OCI-M2 (cell line): ENCODE data around the gene SERPINB1.
"Not testable (repeated sequence)": the region's sequence is repeated elsewhere in the genome, so short reads cannot be mapped to it uniquely, and the experiment has no call there.

ENCODE experiments used
- DNase-seq: peaks from one replicate; lab custom pipeline; 2025; ENCODE audit not compliant: unreplicated experiment; lab: John Stamatoyannopoulos, UW

SERPINB1 gene

DNA sequence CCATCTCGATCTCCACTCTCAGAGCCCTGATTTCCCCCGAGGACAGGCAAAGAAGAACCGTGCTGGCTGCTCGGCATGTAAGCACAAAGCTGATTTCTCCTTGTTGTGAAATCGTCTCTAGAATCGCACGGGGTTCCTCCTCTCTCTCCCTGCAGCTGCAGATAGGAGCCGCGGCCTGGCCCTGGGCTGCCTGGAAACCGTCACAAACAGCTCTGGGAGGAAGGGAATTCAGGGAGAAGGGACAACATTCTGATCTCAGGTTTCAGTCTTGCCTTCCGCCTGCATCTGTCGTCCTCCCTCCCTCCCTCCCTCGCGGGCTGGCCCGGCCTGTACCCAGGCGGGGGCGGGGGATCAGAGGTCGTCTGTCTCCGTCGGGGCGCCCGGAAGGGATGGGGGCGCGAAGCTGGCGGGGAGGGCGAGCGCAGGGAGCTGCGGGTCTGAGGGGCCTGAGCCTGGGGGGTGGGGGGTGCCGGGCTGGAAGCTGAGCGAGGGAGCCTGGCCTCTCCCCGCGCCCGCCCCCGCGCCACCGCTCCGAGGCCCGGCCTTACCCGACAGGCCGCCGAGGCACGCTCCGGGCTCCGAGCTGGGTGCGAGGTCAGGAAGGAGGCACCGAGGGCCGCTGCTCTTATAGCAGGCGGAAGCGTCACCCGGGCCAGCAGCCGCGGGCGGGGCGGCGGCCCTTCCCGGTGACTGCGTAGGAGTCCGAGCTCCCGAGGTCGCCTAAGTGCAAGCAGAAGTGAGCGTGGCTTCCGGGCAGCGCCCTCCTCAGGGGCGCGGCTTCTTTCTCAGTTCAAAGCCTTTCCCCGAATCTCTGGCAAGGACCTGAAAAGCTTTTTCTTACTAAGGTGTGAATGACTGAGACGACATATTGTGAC is at the start of gene SERPINB1:
Gene SERPINB1, minus strand, starts transcription at position 600 of the 875 bp plus-strand sequence. CDS start 1,277 bp downstream, outside the sequence.
- DNase-seq = peak; percentile 50

GRCh38 chr6:2890976-2891767 is 49.5 kb upstream of the SERPINB1 start:
- DNase-seq = no peak

GRCh38 chr6:2885967-2886735 is 44.5 kb upstream of the SERPINB1 start:
- DNase-seq = no peak

DNA sequence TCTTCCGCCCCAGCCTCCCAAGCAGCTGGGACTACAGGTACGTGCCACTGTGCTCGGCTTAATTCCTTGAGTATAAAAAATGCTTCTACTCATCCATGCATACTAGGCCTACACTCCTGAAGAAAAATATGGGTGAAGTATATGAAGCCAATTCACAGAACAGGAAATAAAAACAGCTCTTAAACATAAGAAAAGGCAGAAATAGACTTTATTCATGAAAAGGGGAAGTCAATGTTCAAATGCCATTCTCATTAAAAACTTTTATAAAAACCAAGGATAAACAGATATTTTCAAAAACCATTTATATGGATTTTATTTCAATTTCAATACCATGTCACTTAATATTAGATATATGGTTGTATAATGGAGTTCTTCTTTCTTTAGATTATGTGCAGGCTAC is 43.1 kb upstream of the SERPINB1 start:
- DNase-seq = no peak

GRCh38 chr6:2883673-2884072 is 42.0 kb upstream of the SERPINB1 start:
- no peak for DNase-seq

DNA sequence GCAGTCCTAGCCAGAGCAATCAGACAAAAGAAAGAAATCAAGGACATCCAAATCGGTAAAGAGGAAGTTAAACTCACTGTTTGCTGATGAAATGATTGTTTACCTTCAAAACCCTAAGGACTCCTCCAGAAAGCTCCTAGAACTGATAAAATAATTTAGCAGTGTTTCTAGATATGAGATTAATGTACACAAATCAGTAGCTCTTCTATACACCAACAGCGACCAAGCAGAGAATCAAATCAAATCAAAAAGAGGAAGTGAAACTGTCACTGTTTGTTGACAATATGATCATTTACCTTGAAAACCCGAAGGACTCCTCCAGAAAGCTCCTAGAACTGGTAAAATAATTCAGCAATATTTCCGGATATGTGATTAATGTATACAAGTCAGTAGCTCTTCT is 39.8 kb upstream of the SERPINB1 start:
- no peak for DNase-seq

DNA sequence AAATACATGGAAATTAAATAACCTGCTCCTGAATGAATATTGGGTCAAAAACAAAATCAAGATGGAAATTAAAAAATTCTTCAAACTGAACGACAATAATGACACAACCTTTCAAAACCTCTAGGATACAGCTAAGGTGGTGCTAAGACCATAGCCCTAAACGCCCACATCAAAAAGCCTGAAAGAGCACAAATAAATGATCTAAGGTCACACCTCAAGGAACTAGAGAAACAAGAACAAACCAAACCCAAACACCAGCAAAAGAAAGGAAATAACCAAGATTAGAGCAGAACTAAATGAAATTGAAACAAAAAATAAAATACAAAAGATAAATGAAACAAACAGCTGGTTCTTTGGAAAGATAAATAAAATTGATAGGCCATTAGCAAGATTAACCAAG is 38.5 kb upstream of the SERPINB1 start:
- not testable (repeated sequence) for DNase-seq

GRCh38 chr6:2877960-2878359 is 36.3 kb upstream of the SERPINB1 start:
- DNase-seq = no peak

- no peak for DNase-seq
Observed at GRCh38 chr6:2877057-2877882, 35.6 kb upstream of the SERPINB1 start.

DNA sequence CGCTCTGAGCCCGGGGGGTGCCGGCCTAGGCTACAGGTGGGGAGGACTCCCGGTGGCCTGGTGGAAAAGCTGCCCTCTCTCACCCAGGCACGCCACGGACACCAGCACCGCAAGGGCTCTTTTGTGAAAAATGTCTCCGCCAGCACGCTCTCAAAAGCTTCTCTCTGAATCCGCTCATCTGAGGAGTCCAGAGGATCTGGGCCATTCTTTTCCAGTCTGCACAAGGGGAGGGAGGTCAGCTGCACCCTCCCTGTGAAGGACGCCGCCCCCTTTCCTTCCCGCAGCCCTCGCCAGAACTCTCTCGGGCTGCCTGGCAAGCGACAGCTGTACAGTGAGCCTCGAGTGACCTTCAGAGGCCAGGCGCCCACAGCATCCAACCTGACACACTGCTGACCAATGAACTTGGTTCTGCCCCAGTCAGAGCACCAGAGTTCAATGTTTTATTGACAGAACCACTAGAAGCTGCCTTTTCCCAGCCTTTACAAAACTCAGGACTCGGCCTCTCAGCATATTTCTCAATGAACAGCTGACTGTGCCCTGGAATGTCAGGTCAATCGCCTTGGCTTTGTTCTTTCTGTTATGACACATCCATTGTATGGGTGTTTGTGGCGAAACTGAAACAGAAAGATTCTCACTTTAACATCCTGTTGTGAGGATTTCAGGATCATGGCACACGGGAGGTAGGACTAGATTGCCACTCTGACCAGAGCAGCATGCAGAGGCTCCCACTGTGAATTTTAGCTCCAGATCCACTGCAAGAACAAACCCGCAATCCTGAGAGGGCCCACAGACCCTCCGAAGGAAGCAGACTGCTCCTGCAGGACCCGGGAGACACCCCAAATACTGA is 34.8 kb upstream of the SERPINB1 start:
- DNase-seq = no peak

DNA sequence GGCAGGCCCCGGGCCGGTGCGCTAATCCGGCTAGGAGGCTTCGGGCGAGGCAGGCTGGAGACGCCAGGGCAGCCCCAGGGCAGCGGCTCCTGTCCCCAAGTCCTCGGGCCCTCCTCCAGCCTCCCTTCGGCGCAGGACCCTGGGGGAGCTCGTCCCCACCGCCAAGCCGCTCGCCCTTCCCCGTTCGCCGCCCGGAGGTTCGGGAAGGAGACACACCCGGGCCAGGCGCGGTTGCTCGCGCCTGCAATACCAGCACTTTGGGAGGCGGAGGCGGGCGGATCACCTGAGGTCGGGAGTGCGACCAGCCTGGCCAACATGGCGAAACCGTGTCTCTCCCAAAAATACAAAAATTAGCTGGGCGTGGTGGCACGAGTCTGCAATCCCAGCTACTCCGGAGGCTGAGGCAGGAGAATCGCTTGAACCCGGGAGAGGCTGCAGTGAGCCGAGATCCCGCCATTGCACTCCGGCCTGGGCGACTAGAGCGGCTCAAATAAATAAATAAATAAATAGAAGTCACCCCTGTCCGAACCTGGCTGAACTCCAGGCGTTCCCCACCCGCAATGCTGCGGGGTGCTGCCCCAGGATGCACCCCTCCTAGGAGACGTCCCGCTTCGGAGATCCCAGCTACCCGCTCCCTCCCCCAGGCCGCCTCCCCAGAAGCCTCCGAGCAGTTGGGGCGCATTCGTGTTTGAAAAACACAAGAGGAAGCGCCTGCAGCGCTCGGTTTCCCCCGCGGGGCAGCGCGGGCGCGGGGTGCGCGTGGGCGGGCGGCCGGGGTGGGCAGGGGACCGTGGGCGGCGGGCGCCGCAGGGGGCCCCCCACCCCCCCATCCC is 33.9 kb upstream of the SERPINB1 start:
- DNase-seq = no peak

DNA sequence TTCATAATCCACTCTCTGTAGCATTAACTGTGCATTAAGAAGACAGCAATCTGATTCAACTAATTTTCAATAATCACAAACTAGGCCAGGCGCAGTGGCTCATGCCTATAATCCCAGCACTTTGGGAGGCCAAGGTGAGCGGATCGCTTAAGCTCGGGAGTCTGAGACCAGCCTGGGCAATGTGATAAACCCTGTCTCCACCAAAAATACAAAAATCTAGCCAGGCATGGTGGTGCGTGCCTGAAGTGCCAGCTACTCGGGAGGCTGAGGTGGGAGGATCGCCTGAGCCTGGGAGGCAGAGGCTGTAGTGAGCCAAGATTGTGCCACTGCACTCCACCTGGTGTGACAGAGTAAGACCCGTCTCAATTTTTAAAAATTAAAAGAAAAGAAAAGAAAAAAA is 32.0 kb upstream of the SERPINB1 start:
- DNase-seq = no peak

- DNase-seq = no peak
Observed at GRCh38 chr6:2872423-2873358, 31.0 kb upstream of the SERPINB1 start.

DNA sequence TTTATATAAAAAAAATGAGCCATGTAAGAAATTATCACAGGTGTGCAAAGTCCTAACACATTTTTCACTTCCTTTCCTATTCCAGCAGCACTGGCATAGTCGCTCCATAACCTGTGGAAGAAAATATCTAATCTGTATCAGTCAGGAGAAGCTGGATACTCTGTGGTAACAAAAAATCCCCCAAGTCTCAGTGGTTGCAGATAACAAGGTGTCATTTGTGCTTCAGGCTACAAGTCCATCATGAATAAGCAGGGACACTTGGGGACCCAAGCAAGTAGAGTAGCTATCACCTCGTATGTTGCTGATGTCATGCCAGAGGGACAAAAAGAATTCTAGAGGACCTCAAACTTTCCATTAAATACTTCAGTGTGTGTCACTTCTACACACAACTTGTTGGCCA is 30.3 kb upstream of the SERPINB1 start:
- no peak for DNase-seq

DNA sequence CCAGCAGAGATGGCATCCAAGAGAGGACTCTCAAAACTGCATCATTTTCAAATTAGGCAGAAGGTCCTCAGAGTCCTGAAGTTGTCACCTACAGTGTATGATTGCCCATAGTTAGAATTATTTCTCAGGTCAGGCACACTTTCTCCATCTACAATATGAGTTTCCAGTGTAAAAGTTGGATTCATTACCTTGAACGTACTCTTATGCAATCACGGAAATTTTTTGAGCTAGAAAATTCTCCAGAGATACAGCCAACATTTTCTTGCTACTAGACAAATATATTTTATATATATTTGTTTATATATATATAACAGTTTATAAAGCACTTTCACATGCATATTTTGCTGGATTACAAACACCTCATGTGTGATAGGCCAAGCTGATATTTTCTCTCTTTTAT is 29.4 kb upstream of the SERPINB1 start:
- no peak for DNase-seq

GRCh38 chr6:2870046-2870636 is 28.5 kb upstream of the SERPINB1 start:
- DNase-seq = no peak

- DNase-seq = no peak
Observed at GRCh38 chr6:2868637-2869036, 27.0 kb upstream of the SERPINB1 start.
